Vein endothelial cell (primary cell): ENCODE measurements around the gene PARVG. TPM values are rescaled to one million over a fixed set of nuclear protein-coding genes. Genes with fewer than 3 reads are reported as not detected.

Source experiments
- total RNA-seq: library from RNA; depleted of rRNA; stranded (reverse); fragments of >200 nt; gene quantifications from 2 replicates; pipeline ENCODE4 v1.2.3, GENCODE V29; 2012

PARVG gene
- total RNA-seq = under 0.01 and 0.33 TPM in 2 replicates

GRCh38 chr22:44180706-44181032, at the start of gene PARVG:
PARVG (plus strand) TSS chr22:44180925; CDS start chr22:44183330, 2,405 bp downstream.

Other genes with a start within 250 kb of the PARVG start
- gene SAMM50, start 225.5 kb upstream of the PARVG start, total RNA-seq = 54.9 and 59.5 TPM in 2 replicates
- 104 and 140 TPM in 2 replicates for gene PARVB, start 156.6 kb upstream of the PARVG start, total RNA-seq
- gene SHISAL1, start 132.0 kb downstream of the PARVG start, total RNA-seq = under 0.01 TPM in 2 replicates